Peyer's patch (tissue), 4 donors: ENCODE results near the gene SDC4. TPM values are rescaled to one million over a fixed set of nuclear protein-coding genes. Genes with fewer than 3 reads are reported as not detected.

ENCODE experiments used
- DNase-seq, 3 donors: peaks; one replicate each; pipeline ENCODE4 v3.0.0-alpha.2; 2017 to 2019
- H3K27ac ChIP-seq, 4 donors: fragments of 200-600 bp; sonication (generic); one replicate each; pipeline ENCODE4 v1.5.1; 2016 to 2019
- H3K27me3 ChIP-seq, 2 donors: fragments of 200-600 bp; sonication (generic); one replicate each; pipeline ENCODE4 v1.5.1; 2019
- H3K36me3 ChIP-seq, 3 donors: fragments of 200-600 bp; sonication (generic); one replicate each; pipeline ENCODE4 v1.5.1; 2016 to 2019
- H3K4me1 ChIP-seq, 4 donors: fragments of 200-600 bp; sonication (generic); one replicate each; pipeline ENCODE4 v1.5.1; 2016 to 2019
- H3K4me3 ChIP-seq, 4 donors: fragments of 200-600 bp; sonication (generic); 1 replicate in 3 of 4; 2 replicates in 1 of 4; pipeline ENCODE4 v1.5.1; 2016 to 2019; ENCODE audit warnings: mild to moderate bottlenecking in 1 of 4
- H3K9me3 ChIP-seq, 4 donors: fragments of 200-600 bp; sonication (generic); one replicate each; pipeline ENCODE4 v1.5.1; 2016 to 2019; ENCODE audit warnings: mild to moderate bottlenecking in 1 of 4
- CTCF ChIP-seq, 6 experiments: fragments of 450-650 bp in 4 of 6; fragments of 200-600 bp in 2 of 6; sonication (generic) in 1 of 6; IDR thresholded peaks; one replicate each; pipeline ENCODE4 v1.5.1; 2017 to 2019; ENCODE audit warnings: antibody characterized with exemption in 6 of 6, mild to moderate bottlenecking in 3 of 6, moderate library complexity in 1 of 6
- POLR2A ChIP-seq, 2 donors: fragments of 450-650 bp; IDR thresholded peaks; one replicate each; pipeline ENCODE4 v1.5.1; 2017; ENCODE audit warnings: antibody characterized with exemption in 2 of 2, mild to moderate bottlenecking in 2 of 2, moderate library complexity in 2 of 2
- total RNA-seq, 4 donors: library from RNA; depleted of rRNA; stranded (reverse); fragments of >200 nt; gene quantifications; one replicate each; pipeline ENCODE4 v1.1.0, GENCODE V29; 2016

Gene SDC4
- total RNA-seq, 4 donors from 2014 or later, result 21.5 to 49.7 (median 32.5) TPM

DNA sequence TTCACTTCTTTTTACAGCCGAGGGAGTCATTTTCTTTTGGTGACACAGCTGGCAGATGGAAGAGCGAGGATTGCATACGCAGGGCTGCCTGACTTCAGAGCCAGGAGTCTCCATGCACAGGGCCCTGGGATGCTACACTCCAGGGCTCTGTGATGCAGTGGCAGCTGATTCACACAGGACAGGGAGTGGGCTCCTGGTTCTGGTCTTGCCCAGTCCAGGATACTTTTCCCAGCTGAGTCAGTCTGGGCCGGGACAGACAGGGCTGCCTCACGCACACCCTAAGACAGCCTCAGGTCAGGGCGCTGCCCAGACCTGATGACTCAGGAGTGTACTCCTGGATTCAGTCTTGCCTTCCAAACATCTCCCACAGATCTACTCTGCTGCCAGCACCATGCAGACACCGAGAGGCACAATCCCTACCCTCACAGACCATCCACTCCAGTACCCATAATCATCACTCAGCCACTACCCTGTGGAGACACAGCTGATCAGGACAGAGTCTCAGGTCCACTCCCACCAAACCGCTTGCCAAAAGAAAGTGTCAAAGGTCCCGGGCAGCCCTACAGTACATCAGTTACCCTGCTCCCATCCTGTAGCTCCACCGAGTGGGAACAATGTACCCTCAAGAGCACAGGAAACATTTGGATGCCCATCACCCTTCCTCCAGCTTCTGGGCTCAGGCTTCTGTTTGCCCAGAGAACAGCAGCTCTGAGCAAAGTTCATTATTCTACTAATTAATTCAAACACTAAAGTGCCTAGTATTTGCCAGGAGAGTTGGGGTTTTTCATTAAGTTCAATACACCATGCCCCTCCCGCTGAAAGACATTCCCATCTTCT, 11.5 kb downstream of the SDC4 start:
- H3K27me3 ChIP-seq, result no peaks in the 10 kb centered on the region

DNA sequence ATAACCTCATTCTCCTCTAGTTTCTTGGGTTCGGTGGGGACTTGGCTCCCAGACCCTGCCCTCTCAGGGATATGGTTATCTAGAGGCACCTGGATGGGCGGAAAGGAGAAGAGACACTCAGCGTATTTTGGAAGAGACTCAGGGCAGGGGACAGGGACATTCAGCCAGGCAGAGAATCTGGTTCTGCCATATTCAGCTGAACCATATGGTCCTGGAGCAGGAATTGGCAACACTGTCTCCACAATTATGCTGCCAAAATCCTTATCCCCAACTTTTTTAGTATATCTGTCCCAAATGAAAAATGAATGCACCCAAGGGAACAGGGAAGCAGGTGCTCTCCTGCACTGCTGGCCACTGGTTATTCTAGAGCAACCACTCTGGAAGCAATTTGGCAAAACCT, 17.7 kb downstream of the SDC4 start:
- Histone ChIP-seq H3K36me3 (peaks cover 0 to 87% (median 3%) of the 10 kb centered on the region in 3 donors), H3K4me3 (no peak overlapping the region), H3K4me1 (no peaks in the 10 kb centered on the region), H3K9me3 (no peaks in the 10 kb centered on the region), H3K27me3 (no peaks in the 10 kb centered on the region), H3K27ac (no peak overlapping the region)
- no peak for DNase-seq
- TF ChIP-seq CTCF (IDR thresholded peaks at IDR 0.05), result no peak

More for the DNA sequence above, 11.5 kb downstream of the SDC4 start:
- DNase-seq, result peak in 2 of 3 donors; percentile 74 to 84
- H3K36me3 ChIP-seq, result peaks cover 0 to 38% (median 0%) of the 10 kb centered on the region in 3 donors
- H3K27ac ChIP-seq, result peak overlapping the region; percentile 38 to 96 (median 86)
- peak overlapping the region in 2 of 4 donors; percentile 6 to 25 for H3K4me3 ChIP-seq
- TF ChIP-seq POLR2A (IDR thresholded peaks at IDR 0.05) (peak in 1 of 2 donors; percentile 50), CTCF (IDR thresholded peaks at IDR 0.05) (no peak)
- H3K9me3 ChIP-seq, result no peaks in the 10 kb centered on the region
- peaks cover 0 to 58% (median 13%) of the 10 kb centered on the region in 4 donors for H3K4me1 ChIP-seq

DNA sequence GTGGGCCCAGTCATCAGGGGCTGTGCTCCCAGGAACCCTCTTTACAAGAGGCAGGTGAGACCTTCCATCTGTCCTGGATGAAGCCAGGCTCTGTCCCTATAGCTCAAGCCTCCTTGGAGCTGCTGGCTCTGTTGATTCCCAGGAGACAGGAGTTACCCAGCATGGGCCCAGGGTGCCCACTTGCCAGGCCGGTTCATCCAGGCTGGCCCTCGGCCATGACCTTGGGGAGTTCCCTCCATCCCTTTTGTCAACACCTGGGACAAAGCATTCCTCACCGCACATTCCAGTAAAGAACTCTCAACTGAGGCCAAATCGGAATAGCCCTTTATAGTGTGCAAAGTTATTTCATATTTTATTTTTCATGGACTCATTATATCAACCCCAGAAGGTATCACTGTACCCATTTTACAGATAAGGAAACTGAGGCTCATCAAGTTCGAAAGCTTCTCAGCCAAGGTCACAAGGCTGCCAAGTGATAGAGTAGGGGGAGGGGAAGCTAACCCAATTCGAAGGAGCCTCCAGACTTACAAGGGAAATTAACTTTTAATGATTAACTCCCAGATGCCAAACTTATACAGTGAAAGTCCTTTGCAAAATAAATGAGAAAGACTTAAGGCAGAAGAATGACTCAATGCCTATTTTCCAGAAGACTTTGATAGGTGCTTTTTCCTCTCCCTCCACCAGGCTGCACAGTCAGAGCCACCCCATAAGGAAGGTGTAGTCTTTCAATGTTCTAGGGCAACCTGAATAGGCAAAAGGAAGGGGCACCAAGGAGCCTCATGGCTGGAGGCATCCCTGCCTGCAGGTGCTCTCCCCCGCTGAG, 18.5 kb downstream of the SDC4 start:
- no peaks in the 10 kb centered on the region for H3K4me1 ChIP-seq
- H3K36me3 ChIP-seq, result peaks cover 0 to 87% (median 3%) of the 10 kb centered on the region in 3 donors
- TF ChIP-seq POLR2A (IDR thresholded peaks at IDR 0.05) (no peak), CTCF (IDR thresholded peaks at IDR 0.05) (no peak)
- H3K27ac ChIP-seq, result no peak overlapping the region
- no peaks in the 10 kb centered on the region for H3K9me3 ChIP-seq
- DNase-seq, result no peak
- no peak overlapping the region for H3K4me3 ChIP-seq
- H3K27me3 ChIP-seq, result no peaks in the 10 kb centered on the region

GRCh38 chr20:45328451-45328850, 19.8 kb downstream of the SDC4 start:
- Histone ChIP-seq H3K27ac (no peak overlapping the region), H3K36me3 (peaks cover 0 to 77% (median 3%) of the 10 kb centered on the region in 3 donors), H3K4me3 (no peak overlapping the region), H3K4me1 (peaks cover 0 to under 1% (median 0%) of the 10 kb centered on the region in 4 donors), H3K9me3 (no peaks in the 10 kb centered on the region), H3K27me3 (no peaks in the 10 kb centered on the region)
- no peak for DNase-seq
- no peak for TF ChIP-seq CTCF (IDR thresholded peaks at IDR 0.05)
- TF ChIP-seq POLR2A (IDR thresholded peaks at IDR 0.05), result no peak

- no peaks in the 10 kb centered on the region for H3K9me3 ChIP-seq
- DNase-seq, result peak in 1 of 3 donors; percentile 34
- H3K4me3 ChIP-seq, result no peak overlapping the region
- no peak overlapping the region for H3K27ac ChIP-seq
- TF ChIP-seq CTCF (IDR thresholded peaks at IDR 0.05) (no peak), POLR2A (IDR thresholded peaks at IDR 0.05) (no peak)
- no peaks in the 10 kb centered on the region for H3K27me3 ChIP-seq
- H3K36me3 ChIP-seq, result peaks cover 0 to 48% (median 3%) of the 10 kb centered on the region in 3 donors
- H3K4me1 ChIP-seq, result peaks cover 0 to 23% (median 0%) of the 10 kb centered on the region in 4 donors
These were observed 22.9 kb downstream of the SDC4 start for GRCh38 chr20:45325371-45325770.
